HG02840 (cell line): ENCODE measurements around the gene FUCA1.
"Not testable (repeated sequence)": the region's sequence is repeated elsewhere in the genome, so short reads cannot be mapped to it uniquely, and the experiment has no call there.

ENCODE experiments used
- ATAC-seq: cut with Tn5 transposase; IDR thresholded peaks from one replicate; pipeline ENCODE4 v1.9.1; 2021; ENCODE audit warnings: mild to moderate bottlenecking, moderate library complexity, moderate number of reproducible peaks; ENCODE audit not compliant: unreplicated experiment, low FRiP score

The FUCA1 gene

GRCh38 chr1:23804183-23804835, 63.8 kb downstream of the FUCA1 start:
- ATAC-seq, result no peak

DNA sequence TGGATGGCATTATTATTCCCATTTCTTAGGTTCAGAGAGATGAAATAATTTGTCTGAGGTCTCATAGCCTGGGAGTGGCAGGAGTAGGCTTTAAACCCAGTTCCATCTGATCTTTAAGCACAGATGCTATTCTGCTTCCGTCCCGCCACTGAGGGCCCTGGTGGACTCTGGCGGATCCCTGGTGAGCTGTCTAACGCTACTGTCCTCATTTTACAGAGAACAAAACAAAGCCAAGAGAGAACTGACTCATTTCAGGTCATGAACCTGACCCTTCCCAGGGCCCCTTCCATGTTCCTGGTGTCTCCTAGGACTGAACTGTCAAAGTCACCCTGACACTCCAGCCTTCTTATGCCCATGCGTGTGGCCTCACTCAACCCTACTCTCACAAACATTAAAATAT, 64.4 kb downstream of the FUCA1 start:
- no peak for ATAC-seq

DNA sequence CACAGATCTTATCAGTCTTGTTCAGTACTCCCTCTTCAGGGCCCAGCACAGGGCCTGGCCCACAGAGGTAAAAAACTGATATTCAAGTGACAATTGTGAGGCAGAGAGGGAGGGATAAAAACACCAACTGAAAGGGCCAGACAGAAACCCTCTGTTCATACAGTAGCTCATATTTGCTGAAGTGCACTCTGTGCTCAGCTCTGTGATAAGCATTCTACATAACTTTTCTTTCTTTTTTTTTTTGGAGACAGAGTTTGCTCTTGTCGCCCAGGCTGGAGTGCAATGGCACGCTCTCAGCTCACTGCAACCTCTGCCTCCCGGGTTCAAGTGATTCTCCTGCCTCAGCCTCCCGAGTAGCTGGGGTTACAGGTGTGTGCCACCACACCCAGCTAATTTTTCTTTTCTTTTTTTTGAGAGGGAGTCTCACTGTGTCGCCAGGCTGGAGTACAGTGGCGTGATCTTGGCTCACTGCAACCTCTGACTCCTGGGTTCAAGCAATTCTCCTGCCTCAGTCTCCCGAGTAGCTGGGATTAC, 65.2 kb downstream of the FUCA1 start:
- ATAC-seq, result not testable (repeated sequence)

GRCh38 chr1:23801876-23802275, 66.2 kb downstream of the FUCA1 start:
- no peak for ATAC-seq

DNA sequence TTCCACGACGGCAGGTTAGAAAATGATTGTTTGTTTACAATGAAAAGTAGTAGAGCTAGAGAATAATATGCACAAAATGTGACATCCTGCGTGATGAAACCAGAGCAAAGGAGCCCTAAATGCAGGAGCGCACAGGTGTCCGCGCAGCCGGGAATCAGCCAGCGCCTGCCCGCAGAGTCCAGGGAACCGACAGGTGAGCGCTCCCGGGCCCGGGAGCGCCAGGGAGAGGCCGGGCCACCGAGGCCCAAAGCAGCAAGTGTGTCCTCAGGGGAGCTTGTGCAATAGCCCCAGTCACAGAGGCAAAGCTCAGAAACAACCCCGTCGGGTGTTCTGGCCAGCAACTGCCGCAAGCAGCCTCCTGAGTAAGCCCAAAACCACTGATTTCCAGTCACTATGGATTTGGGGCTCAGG, 66.7 kb downstream of the FUCA1 start:
- no peak for ATAC-seq

DNA sequence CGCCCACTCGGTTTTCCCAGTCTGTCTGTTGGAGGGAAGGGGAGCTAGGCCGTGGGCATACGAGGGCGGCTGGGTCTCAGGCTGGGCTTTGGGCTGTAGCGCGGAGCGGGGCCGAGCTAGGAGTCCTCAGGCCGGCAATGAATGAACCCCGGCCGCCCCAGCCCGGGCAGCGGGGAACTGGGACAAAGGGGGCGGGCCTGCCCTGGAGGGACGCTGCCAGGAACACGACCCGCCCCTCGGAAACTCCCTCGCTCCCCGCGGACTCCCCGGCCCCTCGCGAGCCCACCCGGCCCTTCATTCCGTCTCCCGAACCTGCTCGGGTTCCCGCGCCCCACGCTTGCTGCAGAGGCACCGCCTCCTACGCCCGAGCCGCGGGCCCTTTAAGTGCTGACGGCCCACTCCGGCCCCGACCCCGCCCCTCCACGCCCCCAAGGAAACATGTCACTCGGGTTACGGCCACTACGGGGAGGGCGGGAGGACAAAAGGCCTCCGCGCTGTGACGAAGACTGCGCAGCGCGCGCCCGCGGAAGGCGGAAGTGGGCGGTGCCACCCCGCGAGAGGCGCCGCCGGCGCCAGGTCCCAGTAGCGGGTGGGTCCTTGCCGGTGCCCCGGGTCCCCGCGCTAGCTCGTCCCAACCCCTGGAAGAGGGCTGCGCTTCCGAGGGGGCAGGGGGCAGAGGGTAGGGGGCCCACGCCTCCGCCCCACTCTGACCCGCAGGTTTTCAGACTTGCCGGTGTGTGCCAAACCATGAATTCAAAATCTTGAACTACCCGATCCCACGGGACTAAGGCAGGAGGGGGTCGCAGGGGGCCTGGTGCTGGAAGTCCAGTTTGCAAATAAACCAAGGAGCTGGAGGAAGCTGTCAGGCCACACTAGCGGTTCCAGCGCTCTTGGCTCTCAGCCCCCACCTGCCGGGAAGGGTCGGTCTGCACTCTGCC, 67.4 kb downstream of the FUCA1 start, which contains the start of gene GALE:
Gene GALE (minus strand): TSS at position 355 of the 938 bp plus-strand sequence. CDS start 1,747 bp downstream, outside the sequence.
- ATAC-seq, result peak; percentile 70

DNA sequence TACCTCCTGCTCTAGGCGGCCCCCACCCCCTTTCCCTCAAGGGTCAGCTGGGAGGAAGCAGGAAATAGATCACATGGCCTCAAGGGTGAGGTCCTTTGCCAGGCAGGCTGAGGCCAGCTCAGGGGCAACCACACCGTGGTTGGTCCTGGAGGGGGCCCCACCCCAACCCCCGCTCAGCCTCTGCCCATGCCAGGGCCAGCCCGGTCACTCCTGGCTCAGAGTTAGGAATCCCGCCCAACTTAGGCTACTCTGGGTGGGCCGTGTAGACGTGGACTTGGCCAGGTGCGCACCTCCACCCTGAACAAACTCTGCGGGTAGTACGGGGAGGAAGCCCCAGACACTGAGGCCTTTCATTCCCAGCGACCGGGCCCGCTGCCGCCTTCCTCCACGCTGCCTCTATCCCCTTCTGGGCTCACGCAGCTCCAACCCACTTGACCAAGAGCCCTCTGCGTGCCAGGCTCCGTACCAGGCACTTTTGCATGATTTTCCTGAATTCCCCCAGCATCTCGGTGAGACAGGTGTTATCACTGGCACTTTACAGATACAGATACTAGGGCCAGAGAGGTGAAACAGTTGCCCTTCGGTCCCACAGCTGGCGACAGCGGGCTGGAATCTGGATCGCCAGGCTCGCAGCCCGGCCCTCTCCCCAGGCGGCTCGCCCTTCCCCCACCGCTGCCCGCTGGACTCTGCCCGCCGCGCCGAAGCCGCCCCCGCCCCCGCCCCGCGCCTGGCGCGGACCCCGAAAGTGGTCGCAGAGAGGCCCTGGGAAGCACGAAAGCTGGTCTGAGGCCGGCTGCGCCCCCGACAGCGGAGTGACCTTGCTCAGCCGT, 68.3 kb downstream of the FUCA1 start:
- peak; percentile 7 for ATAC-seq

- no peak for ATAC-seq
These were observed 68.9 kb downstream of the FUCA1 start for GRCh38 chr1:23799255-23799569.

DNA sequence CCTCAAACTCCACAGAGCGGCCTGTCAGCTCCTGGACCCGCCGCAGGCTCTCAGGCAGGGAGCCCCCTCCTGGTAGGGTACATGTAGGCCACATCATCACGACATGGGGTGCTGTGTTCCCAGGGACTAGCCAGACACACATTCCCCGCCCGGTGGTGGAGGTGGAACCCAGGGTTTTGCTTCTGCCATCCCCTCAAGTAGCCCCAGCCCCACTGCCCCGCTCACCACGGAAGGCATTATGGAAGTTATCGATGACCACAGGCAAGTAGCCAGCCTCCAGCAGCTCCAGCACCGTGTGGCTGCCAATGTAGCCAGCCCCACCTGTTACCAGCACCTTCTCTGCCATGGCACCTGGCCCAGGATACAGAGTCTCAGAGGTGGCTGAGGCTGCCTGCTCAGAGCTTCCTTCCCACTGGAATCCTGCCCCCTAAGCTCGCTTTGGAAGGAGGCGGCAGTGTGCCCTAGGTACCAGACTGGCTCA, 69.4 kb downstream of the FUCA1 start:
- no peak for ATAC-seq

- no peak for ATAC-seq
These were observed 70.3 kb downstream of the FUCA1 start for GRCh38 chr1:23797478-23798448.

- no peak for ATAC-seq
These were observed 71.4 kb downstream of the FUCA1 start for GRCh38 chr1:23796466-23797271.

GRCh38 chr1:23795676-23796465, 72.2 kb downstream of the FUCA1 start:
- no peak for ATAC-seq
